ENCODE measurements around the gene RNASEH2A. TPM values are rescaled to one million over a fixed set of nuclear protein-coding genes. Genes with fewer than 3 reads are reported as not detected.

The RNASEH2A gene
- total RNA-seq, 1 experiment from 2014 or later: 72.9 TPM

GRCh38 chr19:12834566-12834943 is 28.2 kb downstream of the RNASEH2A start, which contains the start of gene RTBDN:
TSS of gene RTBDN (minus strand) at chr19:12834579. CDS start at chr19:12829979, 4,600 bp downstream.
- Mint-ChIP-seq H3K27ac (0 out of 2 replicates have a peak within 1 kb of the TSS, but pooled peaks have one; percentile 31), H3K27me3 (ENCODE audit: low read depth) (peaks cover 61% of the 10 kb centered on the region), H3K4me1 (peaks cover 32% of the 10 kb centered on the region), H3K9me3 (no peaks in the 10 kb centered on the region), H3K4me3 (peak within 1 kb of the TSS; percentile 70), H3K36me3 (no peaks in the 10 kb centered on the region)
- POLR2A ChIA-PET: no interaction called here
- no peak for ATAC-seq
- CTCF ChIA-PET: interaction anchor here (0.8 to 2.3 kb wide), 5 partner anchors 28 to 131 kb away, joined by 3 to 10 read pairs (median 7); partner anchors contain the start of gene RNASEH2A
- DNase-seq (ENCODE audit: low spot score): peak; percentile 46
- TF ChIP-seq ZNF671 (CRISPR knock-in tag; IDR thresholded peaks at IDR 0.05): no peak
- TF ChIP-seq E2F1 (CRISPR knock-in tag; IDR thresholded peaks at IDR 0.05): no peak
- TF ChIP-seq ZNF219 (CRISPR knock-in tag; IDR thresholded peaks at IDR 0.05; ENCODE audit: borderline replicate concordance): no peak
- TF ChIP-seq, protein P1, sequence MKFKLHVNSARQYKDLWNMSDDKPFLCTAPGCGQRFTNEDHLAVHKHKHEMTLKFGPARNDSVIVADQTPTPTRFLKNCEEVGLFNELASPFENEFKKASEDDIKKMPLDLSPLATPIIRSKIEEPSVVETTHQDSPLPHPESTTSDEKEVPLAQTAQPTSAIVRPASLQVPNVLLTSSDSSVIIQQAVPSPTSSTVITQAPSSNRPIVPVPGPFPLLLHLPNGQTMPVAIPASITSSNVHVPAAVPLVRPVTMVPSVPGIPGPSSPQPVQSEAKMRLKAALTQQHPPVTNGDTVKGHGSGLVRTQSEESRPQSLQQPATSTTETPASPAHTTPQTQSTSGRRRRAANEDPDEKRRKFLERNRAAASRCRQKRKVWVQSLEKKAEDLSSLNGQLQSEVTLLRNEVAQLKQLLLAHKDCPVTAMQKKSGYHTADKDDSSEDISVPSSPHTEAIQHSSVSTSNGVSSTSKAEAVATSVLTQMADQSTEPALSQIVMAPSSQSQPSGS (CRISPR knock-in tag; IDR thresholded peaks at IDR 0.05; ENCODE audit: borderline replicate concordance, low read depth): no peak
- no peak for TF ChIP-seq ERG (CRISPR knock-in tag; IDR thresholded peaks at IDR 0.05)
- no peak for TF ChIP-seq ATF3 (CRISPR knock-in tag; conservative IDR thresholded peaks at IDR 0.05)
- no peak for TF ChIP-seq USF2 (CRISPR knock-in tag; IDR thresholded peaks at IDR 0.05)
- TF ChIP-seq NFATC4 (CRISPR knock-in tag; IDR thresholded peaks at IDR 0.05): no peak
- TF ChIP-seq FOXJ3 (CRISPR knock-in tag; IDR thresholded peaks at IDR 0.05; ENCODE audit: borderline replicate concordance): no peak
- no peak for TF ChIP-seq RORB (CRISPR knock-in tag; IDR thresholded peaks at IDR 0.05)

DNA sequence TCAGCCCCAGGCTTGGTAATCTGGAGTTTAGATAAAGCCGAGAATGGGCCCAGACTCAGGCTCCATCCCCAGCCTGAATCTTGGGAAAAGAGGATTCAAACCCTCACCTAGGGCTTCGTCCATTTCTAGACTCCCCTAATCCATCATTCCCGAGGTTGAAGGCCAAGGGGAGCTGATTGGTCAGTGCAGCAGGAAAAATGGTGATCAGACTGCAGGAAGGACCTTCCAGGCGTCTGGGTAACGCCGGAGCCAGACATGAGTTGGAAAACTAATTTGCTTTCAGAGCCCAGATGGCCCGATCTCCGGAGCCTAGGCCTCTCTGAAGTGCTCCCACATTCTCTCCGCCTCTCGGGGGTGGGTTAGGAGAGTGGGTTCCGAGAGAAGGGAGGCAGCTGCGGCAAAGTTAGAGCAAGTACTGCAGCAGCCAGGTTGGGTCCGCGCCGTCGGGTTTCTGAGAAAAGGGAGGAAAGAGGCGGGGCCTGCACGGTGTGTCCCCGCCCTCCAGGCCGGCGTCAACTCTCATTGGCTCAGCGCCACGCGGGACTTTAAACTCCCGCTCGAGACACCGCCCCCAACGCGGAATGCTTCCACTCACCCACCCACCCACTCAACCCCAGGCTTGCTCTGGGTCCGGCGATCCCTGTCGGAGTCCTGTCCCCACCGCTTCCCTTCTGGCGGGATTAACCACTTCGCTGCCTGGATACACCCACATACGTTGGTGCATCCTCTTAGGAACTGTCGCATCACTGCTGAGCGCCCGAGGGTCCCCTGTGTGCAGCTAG is 28.8 kb downstream of the RNASEH2A start:
- DNase-seq (ENCODE audit: low spot score) (peak; percentile 74), ATAC-seq (peak; percentile 5)
- Mint-ChIP-seq H3K4me3 (peak overlapping the region; percentile 70), H3K9me3 (no peaks in the 10 kb centered on the region), H3K27me3 (ENCODE audit: low read depth) (peaks cover 57% of the 10 kb centered on the region), H3K4me1 (peaks cover 36% of the 10 kb centered on the region), H3K36me3 (no peaks in the 10 kb centered on the region), H3K27ac (no peak overlapping the region)
- TF ChIP-seq FOXK1 (CRISPR knock-in tag; IDR thresholded peaks at IDR 0.05): no peak
- TF ChIP-seq ZNF121 (CRISPR knock-in tag; IDR thresholded peaks at IDR 0.05): no peak
- no peak for TF ChIP-seq ZNF512 (CRISPR knock-in tag; IDR thresholded peaks at IDR 0.05; ENCODE audit: borderline replicate concordance)
- no peak for TF ChIP-seq GTF2I (CRISPR knock-in tag; conservative IDR thresholded peaks at IDR 0.05)
- no peak for TF ChIP-seq NR1H2 (CRISPR knock-in tag; IDR thresholded peaks at IDR 0.05)
- TF ChIP-seq KAT7 (CRISPR knock-in tag; IDR thresholded peaks at IDR 0.05; ENCODE audit: borderline replicate concordance): no peak
- TF ChIP-seq MAX (CRISPR knock-in tag; IDR thresholded peaks at IDR 0.05): no peak
- TF ChIP-seq, protein P2, sequence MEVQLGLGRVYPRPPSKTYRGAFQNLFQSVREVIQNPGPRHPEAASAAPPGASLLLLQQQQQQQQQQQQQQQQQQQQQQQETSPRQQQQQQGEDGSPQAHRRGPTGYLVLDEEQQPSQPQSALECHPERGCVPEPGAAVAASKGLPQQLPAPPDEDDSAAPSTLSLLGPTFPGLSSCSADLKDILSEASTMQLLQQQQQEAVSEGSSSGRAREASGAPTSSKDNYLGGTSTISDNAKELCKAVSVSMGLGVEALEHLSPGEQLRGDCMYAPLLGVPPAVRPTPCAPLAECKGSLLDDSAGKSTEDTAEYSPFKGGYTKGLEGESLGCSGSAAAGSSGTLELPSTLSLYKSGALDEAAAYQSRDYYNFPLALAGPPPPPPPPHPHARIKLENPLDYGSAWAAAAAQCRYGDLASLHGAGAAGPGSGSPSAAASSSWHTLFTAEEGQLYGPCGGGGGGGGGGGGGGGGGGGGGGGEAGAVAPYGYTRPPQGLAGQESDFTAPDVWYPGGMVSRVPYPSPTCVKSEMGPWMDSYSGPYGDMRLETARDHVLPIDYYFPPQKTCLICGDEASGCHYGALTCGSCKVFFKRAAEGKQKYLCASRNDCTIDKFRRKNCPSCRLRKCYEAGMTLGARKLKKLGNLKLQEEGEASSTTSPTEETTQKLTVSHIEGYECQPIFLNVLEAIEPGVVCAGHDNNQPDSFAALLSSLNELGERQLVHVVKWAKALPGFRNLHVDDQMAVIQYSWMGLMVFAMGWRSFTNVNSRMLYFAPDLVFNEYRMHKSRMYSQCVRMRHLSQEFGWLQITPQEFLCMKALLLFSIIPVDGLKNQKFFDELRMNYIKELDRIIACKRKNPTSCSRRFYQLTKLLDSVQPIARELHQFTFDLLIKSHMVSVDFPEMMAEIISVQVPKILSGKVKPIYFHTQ (CRISPR knock-in tag; IDR thresholded peaks at IDR 0.05): no peak
- TF ChIP-seq SMAD4 (CRISPR knock-in tag; IDR thresholded peaks at IDR 0.05): no peak
- TF ChIP-seq ZNF219 (CRISPR knock-in tag; IDR thresholded peaks at IDR 0.05; ENCODE audit: borderline replicate concordance): no peak
- no peak for TF ChIP-seq IRF2 (CRISPR knock-in tag; IDR thresholded peaks at IDR 0.05; ENCODE audit: borderline replicate concordance, low read depth)
- TF ChIP-seq E2F5 (CRISPR knock-in tag; IDR thresholded peaks at IDR 0.05): no peak
- TF ChIP-seq SOX15 (CRISPR knock-in tag; IDR thresholded peaks at IDR 0.05): no peak
- ChIA-PET CTCF (interaction anchor here (0.6 to 2.3 kb wide), 8 partner anchors 29 to 209 kb away, joined by 3 to 10 read pairs (median 5); partner anchors contain the start of gene RNASEH2A), POLR2A (interaction anchor here (0.7 kb wide), 1 partner anchor 12 kb away, joined by 5 read pairs; no protein-coding TSS in a partner anchor)
